Ascending aorta (tissue), 2 donors: Measurements from ENCODE around the gene B3GALT5. TPM values are rescaled to one million over a fixed set of nuclear protein-coding genes. Genes with fewer than 3 reads are reported as not detected.

Source experiments
- DNase-seq, 2 donors: peaks; one replicate each; pipeline ENCODE4 v3.0.0-alpha.2; 2019; ENCODE audit warnings: low spot score in 2 of 2
- H3K27ac ChIP-seq, 2 donors: fragments of 200-600 bp; sonication (generic); one replicate each; pipeline ENCODE4 v1.5.1; 2016 to 2017; ENCODE audit warnings: mild to moderate bottlenecking in 1 of 2
- H3K27me3 ChIP-seq: fragments of 200-600 bp; sonication (generic); one replicate; pipeline ENCODE4 v1.5.1; 2017
- H3K36me3 ChIP-seq, 2 donors: fragments of 200-600 bp; sonication (generic); one replicate each; pipeline ENCODE4 v1.5.1; 2016
- H3K4me1 ChIP-seq, 2 donors: fragments of 200-600 bp; sonication (generic); one replicate each; pipeline ENCODE4 v1.5.1; 2016 to 2017; ENCODE audit warnings: mild to moderate bottlenecking in 1 of 2
- H3K4me3 ChIP-seq, 2 donors: fragments of 200-600 bp; sonication (generic); one replicate each; pipeline ENCODE4 v1.5.1; 2016 to 2017; ENCODE audit warnings: mild to moderate bottlenecking in 1 of 2
- H3K9me3 ChIP-seq, 2 donors: fragments of 200-600 bp; sonication (generic); one replicate each; pipeline ENCODE4 v1.5.1; 2016
- CTCF ChIP-seq, 3 experiments: fragments of 200-600 bp in 2 of 3; fragments of 450-650 bp in 1 of 3; sonication (generic) in 2 of 3; IDR thresholded peaks; one replicate each; pipeline ENCODE4 v1.5.1; 2016 to 2019; ENCODE audit warnings: antibody characterized with exemption in 3 of 3, mild to moderate bottlenecking in 1 of 3, moderate library complexity in 1 of 3
- intact Hi-C: fragments of 100-400 bp; cut with DNase I; formaldehyde crosslinking; loops from one replicate; pipeline ENCODE4 v1.15.1; 2023
- total RNA-seq: library from RNA; depleted of rRNA; stranded (reverse); fragments of >200 nt; gene quantifications from one replicate; pipeline ENCODE4 v1.1.0, GENCODE V29; 2016

B3GALT5 gene
- total RNA-seq, 1 donor from 2014 or later = not detected

- no peak for TF ChIP-seq CTCF (IDR thresholded peaks at IDR 0.05)
- Histone ChIP-seq H3K27me3 (no peaks in the 10 kb centered on the region), H3K9me3 (no peaks in the 10 kb centered on the region), H3K4me1 (no peaks in the 10 kb centered on the region), H3K27ac (no peak overlapping the region), H3K4me3 (no peak overlapping the region), H3K36me3 (no peaks in the 10 kb centered on the region)
- DNase-seq = no peak
- intact Hi-C loops = no loop called here
Measured at GRCh38 chr21:39638281-39638680, 25.5 kb downstream of the B3GALT5 start.

GRCh38 chr21:39640754-39641153 lies 28.0 kb downstream of the B3GALT5 start:
- no peaks in the 10 kb centered on the region for H3K27me3 ChIP-seq
- no peaks in the 10 kb centered on the region for H3K4me1 ChIP-seq
- no peak for TF ChIP-seq CTCF (IDR thresholded peaks at IDR 0.05)
- intact Hi-C loops = no loop called here
- no peaks in the 10 kb centered on the region for H3K36me3 ChIP-seq
- no peak for DNase-seq
- H3K9me3 ChIP-seq = no peaks in the 10 kb centered on the region
- H3K4me3 ChIP-seq = no peak overlapping the region
- no peak overlapping the region for H3K27ac ChIP-seq

GRCh38 chr21:39641827-39642450 lies 29.2 kb downstream of the B3GALT5 start:
- Histone ChIP-seq H3K4me1 (no peaks in the 10 kb centered on the region), H3K4me3 (no peak overlapping the region), H3K9me3 (no peaks in the 10 kb centered on the region), H3K27ac (no peak overlapping the region), H3K27me3 (no peaks in the 10 kb centered on the region), H3K36me3 (no peaks in the 10 kb centered on the region)
- no peak for DNase-seq
- intact Hi-C loops = no loop called here
- TF ChIP-seq CTCF (IDR thresholded peaks at IDR 0.05) = no peak

GRCh38 chr21:39644062-39644560 lies 31.4 kb downstream of the B3GALT5 start:
- intact Hi-C loops = no loop called here
- Histone ChIP-seq H3K9me3 (no peaks in the 10 kb centered on the region), H3K27me3 (no peaks in the 10 kb centered on the region), H3K27ac (no peak overlapping the region), H3K4me3 (no peak overlapping the region), H3K4me1 (no peaks in the 10 kb centered on the region), H3K36me3 (no peaks in the 10 kb centered on the region)
- TF ChIP-seq CTCF (IDR thresholded peaks at IDR 0.05) = no peak
- DNase-seq = no peak

- Histone ChIP-seq H3K4me1 (no peaks in the 10 kb centered on the region), H3K36me3 (no peaks in the 10 kb centered on the region), H3K4me3 (no peak overlapping the region), H3K9me3 (no peaks in the 10 kb centered on the region), H3K27me3 (no peaks in the 10 kb centered on the region), H3K27ac (no peak overlapping the region)
- intact Hi-C loops = no loop called here
- TF ChIP-seq CTCF (IDR thresholded peaks at IDR 0.05) = no peak
- no peak for DNase-seq
Measured at GRCh38 chr21:39645331-39645730, 32.6 kb downstream of the B3GALT5 start.

GRCh38 chr21:39647476-39647875 lies 34.7 kb downstream of the B3GALT5 start:
- Histone ChIP-seq H3K27me3 (no peaks in the 10 kb centered on the region), H3K4me1 (no peaks in the 10 kb centered on the region), H3K36me3 (no peaks in the 10 kb centered on the region), H3K4me3 (no peak overlapping the region), H3K9me3 (no peaks in the 10 kb centered on the region), H3K27ac (no peak overlapping the region)
- no peak for TF ChIP-seq CTCF (IDR thresholded peaks at IDR 0.05)
- DNase-seq = no peak
- intact Hi-C loops = no loop called here
